ENCODE measurements around the gene VSIG10.
A peak's percentile ranks its signal among the peaks of the same experiment; 100 is the strongest.
"Not testable (repeated sequence)": the region's sequence is repeated elsewhere in the genome, so short reads cannot be mapped to it uniquely, and the experiment has no call there.

VSIG10 gene

DNA sequence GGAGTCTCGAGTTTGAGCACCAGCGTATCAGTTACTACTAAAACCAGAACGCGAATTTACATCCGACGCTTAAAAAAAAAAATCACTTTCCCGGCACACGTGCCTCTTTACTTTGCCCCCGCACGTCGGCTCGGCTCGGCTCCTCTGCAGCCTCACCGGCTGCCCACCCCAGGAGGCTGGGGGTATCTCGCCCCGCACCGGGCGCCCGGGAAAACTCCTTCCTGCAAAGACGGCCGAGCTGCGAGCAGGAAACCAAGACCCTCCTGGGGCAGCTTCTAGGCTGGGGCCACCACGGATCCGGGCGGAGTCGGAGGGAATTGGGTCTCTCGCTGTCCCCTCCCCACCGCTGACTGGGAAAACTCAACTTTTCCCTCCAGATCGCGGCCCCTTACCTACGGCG is 610 bp downstream of the VSIG10 start:
- DNase-seq, result peak; percentile 76

DNA sequence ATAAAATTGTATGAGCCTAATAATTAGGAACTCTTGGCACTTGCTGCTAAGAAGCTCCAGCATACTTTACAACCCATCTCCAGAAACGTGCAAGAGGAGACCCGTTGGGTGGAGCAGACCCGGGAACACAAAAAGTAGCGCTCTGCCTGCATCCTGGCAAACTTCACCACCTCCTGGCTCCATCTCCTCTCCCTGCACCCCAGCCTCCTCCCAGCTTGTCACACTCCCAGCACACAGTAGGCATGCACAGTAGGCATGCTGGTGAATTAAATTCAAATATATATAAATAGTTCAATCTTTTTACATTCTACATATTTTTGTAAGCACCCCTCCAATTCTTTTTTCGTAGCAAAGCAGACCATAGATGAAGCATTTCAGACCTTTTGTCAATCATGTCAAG is 1.2 kb downstream of the VSIG10 start:
- DNase-seq, result no peak

DNA sequence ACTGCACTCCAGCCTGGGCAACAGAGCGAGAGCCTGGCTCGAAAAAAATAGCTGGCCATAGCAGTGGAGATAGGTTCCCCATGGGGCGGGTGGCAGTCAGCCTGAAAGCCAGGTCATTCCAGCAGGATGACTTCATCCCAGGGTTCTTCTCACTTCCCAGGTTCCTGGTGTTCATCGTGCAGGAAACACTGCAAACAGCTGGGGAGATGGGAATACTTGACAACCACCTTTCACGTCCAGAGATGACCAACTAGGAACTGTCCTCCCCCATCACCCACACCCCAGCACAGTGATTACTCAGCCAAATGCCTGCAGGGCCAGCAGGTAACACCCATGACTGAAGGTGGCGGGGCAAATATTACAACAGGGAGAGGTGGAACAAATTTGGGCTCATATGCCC is 1.7 kb downstream of the VSIG10 start:
- DNase-seq, result peak; percentile 93

DNA sequence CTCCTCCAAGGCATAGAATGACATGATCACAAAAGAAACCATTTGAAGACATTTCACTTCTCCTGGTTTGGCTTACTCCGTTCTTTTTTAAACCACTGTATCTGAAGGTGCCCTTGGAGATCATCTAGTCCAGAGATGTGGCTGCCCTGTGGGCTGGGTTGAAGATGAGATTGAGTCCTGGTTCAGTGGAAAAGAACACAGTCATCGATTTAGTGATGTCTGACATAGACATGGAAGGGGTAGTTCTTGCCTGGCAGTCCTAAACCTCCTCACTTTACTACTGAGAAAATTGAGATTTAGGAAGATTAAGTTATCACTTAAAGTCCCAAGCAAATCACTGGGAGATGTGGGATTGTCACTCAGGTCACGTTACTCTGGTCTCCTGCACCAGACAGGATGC is 2.8 kb downstream of the VSIG10 start:
- no peak for DNase-seq

DNA sequence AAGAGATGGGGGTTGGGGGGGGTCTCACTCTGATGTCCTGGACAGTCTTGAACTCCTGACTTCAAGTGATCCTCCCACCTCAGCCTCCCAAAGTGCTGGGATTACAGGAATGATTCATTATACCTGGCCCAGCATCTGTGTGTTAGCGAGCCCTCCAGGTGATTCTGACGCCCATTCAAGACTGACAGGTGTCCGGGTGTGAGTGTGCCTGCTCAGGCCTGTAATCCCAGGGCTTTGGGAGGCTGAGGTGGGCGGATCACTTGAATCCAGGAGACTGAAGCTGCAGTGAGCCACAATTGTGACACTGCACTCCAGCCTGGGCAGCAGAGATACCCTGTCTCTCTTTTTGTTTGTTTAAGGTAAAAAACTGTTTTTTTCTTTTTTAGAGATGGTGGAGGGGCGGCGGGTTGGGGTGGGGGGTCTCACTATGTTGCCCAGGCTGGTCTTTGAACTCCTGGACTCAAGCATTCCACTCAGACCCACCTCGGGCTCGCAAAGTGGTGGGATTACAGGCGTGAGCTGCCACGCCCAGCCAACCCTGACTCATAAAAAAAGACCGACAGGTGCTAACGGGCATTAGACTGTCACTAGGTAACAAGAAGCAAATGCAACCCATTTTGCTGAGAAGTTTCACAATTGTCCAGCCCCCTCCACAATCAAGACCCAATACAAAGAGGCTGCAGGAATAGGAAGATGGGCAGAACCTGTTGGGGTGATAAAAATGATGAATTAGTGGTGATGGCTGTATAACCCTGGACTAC is 4.7 kb downstream of the VSIG10 start:
- DNase-seq, result no peak

DNA sequence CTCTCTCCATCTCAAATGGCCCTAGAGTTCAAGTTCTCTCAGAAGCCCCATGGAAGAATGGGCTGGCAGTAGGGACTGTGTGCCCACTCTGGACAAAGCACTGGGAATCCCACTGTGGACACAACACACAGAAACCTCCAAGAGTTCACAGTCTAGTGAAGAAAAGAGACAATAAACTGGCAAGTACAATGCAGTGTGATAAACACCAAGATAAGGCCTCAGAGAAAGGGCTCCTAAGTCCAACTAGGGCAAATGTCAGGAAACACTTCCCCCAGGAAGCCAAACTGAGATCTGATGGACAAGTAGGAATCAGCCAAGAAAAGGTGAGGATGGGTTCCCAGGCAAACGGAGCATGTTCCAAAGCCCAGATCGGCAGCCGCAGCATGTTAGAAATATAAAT is 5.4 kb downstream of the VSIG10 start:
- no peak for DNase-seq

DNA sequence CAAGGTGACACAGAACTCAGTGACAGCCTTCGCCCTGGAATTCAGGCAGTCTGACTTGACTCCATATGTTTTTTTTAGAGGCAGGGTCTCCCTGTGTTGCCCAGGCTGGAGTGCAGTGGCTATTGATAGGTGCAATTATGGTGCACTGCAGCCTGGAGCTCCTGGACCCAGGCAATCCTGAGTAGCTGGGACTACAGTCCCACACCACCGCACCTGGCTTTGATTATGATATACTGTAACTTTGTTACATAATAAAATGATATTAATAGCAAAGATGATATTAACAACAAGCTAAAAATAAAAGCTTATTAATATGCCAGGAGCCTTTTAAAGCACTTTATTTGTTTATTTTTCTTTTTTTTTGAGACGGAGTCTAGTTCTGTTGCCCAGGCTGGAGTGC is 9.8 kb downstream of the VSIG10 start:
- no peak for DNase-seq

DNA sequence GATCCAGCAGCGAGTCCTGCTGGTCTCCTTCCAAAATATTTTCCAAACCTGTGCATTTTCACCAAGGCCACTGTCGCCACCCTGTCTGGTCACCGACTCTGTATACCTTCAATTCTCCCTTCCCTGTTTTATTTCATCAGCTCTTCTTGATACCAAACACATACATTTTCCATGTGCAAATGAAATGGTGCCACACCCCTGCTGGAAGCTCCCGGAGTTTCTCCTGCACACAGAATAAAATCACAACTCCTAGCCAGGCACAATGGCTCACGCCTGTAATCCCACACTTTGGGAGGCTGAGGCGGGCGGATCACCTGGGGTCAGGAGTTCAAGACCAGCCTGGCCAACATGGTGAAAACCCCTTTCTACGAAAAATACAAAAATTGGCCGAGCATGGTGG is 14.0 kb downstream of the VSIG10 start:
- no peak for DNase-seq

DNA sequence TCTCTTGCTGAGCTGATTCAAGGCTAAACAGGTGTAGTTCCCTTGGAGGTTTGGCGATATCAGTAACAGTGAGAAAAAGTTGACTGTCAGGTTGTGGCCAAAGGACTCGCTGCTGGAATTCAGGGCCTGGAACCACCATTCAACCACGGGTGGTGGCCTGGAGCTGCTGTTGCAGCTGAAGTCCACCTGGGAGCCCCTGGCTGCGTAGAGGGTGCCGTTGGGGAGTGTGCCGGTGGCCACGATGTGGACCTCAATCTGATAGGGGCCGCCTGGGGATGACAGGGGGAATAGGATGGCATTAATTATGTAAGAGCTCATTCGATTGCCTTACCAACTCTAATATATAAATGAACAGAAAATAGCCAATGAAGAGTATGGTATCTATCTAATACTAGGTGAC is 21.6 kb downstream of the VSIG10 start:
- no peak for DNase-seq

DNA sequence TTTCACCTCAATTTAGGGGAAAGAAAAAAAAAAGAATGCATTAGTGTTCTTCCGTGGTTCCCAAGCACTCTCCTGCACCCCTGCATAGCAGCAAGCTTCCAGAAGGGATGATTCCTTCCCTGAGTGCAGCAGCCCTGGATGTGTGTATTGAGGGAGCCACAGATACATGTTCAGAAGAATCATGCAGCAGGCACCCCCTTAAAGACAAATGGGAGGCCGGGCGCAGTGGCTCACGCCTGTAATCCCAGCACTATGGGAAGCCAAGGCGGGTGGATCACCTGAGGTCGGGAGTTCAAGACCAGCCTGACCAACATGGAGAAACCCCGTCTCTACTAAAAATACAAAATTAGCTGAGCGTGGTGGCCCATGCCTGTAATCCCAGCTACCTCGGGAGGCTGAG is 22.3 kb downstream of the VSIG10 start:
- not testable (repeated sequence) for DNase-seq

DNA sequence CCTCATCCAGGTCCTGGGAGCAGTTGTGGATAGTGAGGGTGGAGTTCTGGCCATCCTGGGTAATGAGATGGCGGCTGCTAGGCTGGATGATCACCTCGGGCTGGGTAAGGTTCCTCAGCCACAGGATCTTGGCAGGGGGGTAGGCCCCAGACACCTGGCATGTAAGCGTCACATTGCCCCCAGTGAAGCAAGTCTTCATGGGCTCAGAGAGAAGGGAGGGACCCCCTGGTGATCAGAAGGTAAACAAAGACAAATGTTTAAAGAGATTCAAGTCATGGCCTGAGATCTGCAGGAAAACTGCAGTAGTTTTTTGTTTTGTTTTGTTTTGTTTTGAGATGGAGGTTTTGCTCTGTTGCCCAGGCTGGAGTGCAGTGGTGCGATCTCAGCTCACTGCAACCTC is 30.0 kb downstream of the VSIG10 start:
- no peak for DNase-seq

DNA sequence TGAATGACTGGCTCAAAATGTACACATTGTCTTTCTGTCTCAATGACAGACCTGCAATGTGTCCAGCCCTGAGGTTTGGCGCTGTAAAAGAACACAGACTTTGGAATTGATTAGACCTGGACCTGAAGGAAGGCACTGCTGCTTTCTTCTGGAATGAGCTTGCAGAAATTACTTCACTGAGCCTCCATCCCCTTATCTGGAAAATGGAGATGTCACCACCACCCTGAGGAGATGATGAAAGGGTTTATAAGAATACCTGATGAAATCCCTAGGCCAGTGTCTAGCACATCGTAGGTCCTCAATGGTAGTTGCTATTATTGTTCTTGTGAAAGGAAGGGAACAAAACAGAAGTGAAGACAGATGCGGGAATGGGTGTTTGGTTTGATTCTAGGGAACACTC is 33.2 kb downstream of the VSIG10 start:
- no peak for DNase-seq

DNA sequence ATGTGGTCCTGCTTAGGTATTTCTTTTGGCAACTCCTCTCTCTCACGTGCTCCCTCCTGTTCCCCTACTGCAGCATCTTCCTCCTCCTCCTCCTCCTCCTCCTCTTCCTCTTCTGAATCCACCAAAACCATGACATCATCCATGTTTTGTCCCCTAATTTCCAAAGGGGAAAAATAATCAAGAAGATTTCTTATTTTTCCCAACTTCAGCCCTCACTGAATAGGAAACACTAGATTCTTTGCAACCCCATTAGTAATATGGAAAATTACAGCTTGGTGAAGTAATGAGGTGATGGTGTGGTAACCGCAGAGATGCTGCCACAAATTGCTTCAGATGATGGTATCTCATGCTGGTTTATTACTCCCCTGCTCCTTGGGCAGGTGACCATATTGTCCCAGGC is 35.4 kb downstream of the VSIG10 start:
- no peak for DNase-seq

DNA sequence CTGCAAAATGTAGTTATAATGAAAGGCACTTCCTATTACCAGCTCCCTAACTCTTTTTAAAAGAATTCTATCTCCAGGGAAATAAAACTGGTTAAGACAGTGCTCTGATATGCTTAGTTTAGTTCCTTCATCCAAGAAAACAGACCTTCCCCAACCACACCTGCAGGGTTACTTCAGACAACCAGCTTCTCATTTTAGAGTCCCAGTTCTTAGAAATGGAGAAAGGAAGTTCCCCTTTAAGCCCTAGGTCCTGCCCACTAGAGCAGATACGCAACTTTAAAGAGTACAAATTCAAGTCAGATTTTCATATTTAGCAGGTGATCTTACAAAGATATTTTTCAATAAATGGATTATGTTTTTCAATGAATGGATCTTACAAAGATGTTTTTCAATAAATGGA is 38.4 kb downstream of the VSIG10 start:
- DNase-seq, result no peak

DNA sequence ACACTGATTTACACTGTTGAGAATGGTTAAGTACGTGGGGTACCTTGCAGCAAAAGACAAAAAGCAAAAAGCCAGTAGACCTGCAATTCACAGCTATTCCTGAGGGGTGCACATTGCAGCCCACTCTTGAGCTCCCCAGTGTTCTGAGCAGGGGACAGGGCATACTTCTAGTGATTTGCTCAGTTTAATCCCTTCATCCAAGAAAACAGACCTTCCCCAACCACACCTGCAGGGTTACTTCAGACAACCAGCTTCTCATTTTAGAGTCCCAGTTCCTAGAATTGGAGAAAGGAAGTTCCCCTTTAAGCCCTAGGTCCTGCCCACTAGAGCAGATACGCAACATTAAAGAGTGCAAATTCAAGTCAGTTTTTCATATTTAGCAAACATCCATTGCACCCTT is 39.2 kb downstream of the VSIG10 start:
- DNase-seq, result no peak

DNA sequence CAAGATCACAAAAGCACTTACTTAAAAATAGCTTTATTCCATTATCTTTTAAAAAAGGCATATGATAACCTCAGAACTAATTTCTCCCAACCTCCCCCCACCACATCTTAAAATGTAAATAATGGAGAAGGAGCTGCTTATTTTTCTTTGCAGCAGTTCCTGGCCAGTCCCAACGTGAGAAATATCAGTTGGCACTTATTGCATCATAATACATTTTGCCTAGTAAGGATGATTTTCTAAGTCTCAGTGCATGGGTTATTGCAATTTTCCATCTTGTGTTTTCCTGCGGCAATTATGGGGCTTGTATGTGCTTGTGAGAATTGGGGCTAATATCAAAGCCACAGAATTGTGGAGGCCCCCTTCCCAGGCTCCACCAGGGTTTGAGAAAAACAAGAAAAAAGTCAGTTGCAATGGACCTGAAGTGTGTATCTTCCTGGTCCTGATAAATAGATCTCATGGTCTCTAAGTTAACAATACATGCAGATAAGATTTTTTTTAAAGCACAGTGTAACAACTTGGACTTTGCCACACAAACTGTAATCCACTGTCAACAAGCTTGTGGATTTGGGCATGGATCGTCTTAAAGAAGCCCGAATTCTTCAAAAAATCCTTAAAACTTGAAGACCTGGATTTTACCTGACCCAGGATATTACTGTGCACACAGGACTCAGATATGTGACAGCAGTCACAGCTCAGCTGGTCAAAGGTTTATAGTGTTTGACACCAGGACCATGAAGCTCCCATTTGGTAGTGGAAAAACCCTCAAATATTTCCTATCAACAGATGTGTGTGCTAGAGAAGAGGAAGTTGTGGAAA is 40.0 kb downstream of the VSIG10 start:
- DNase-seq, result no peak

DNA sequence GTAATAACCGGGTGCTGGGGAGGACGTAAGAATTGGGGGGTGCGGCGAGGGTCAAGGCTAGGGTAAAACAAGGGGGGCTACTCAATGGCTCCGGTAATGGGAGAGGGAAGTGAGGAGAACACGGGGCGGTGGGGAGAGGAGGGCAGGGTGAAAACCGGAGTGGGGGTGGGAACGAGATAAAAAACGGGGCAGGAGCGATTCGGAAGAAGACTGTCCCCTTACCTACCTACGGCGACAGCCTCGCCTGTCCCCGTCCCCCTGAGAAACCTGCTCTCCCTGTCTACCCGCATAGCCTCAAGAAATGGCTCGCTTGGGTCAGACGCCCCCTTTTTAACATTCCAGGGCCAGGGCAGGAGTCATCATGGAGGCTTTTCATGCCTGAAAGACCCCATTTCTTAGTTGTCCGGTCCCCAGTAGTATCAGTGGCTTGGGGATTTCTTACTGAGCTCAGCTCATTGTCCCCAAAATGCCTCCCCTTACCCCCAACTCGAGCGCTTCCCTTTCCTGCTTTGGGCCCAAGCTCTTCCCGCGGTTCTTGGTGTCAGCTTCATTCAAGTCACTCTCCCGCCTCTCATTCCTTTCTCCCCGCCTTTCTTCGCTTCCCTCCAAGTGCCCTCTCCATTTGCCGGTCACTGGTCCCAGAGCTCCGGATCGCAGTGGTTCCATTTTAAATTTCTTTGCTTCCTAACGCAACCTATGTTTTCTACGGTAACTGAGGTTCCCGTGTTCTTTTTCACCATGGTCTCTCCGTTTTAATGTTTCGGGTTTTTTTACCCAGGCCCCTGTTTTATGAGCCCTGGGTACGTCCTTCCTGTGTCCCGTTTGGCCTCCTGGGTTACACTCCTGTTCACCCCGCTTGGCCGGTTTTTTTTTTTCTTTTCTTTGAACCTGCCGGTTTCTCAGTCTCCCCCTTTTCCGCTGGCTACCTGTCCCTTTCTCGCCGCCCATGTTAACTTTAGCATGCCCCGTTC is 41.7 kb downstream of the VSIG10 start:
- DNase-seq, result peak; percentile 88

DNA sequence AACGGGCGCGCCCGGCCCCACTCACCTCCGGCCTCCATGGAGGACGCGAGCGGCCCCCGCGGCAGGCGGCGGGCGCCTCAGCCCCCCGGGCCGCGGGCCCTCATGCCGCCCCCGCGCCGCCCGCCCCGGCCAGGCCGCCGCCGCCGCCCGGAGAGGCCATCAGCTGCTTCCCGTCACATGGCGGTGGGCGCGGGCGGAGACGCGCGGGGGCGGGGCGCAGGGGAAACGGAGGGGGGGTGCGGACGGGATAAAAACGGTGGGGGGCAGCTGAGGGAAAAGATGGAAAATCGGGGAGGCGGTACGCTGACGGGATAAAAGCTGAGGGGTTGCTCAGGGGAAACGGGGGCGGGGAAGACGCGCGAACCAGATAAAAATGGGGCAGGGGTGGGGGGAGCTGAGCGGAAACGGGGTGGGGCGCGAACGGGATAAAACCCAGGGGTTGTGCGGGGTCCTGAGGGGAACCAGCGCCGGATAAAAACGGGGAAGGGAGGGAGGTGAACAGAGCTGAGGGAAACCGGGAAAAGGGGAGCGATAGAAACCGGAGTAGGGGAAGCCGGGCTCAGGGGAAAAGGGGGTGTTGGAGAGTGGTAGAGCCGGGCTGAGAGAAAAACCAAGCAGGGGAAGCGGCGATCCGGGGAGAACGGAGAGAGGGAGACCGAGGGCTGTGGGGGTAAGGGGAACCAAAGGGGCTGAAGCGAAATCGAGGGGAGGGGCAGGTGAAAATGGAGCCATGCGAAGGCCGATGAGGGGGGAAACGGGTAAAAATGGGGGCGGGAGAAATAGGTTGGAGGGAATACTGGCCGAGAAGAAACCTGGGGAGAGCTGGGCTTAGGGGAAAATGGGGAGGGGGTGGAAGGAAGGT is 42.6 kb downstream of the VSIG10 start, which contains the start of gene WSB2:
TSS of gene WSB2 (minus strand) at position 169 of the 862 bp plus-strand sequence. CDS start at position 38, 131 bp downstream.
- peak; percentile 76 for DNase-seq

DNA sequence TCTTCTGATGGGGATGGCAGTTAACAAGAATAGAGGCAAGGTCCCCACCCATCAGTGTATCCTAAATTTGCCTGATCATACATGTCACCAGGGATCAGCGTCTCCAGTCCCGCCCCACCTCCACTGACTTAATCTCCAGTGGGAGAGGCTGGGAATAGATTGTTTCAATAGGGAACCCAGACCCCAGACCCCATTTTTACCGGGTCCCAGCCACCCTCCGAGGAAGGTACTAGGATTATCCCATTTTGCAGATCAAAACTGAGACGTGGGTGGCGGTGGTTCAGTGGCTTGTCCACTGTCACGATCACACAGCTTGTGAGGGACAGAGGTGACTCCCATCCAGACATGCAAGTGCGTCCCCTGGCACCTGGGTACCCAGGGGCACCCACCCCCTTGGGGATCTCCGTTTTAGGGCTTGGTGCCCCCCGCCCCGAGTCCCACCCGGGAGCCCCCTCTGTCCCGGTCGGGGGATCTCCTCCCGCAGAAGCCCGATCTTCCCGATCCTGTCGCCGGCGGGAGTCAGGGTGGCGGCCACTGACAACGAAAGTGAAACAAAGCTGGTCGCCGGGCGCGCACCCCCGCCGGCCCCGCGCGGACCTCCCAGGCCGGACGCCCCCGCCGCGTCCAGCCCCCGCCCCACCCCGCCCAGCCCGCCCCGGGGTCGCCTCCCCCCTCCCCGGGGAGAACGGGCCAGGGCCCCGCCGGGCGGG is 43.4 kb downstream of the VSIG10 start:
- peak; percentile 69 for DNase-seq

DNA sequence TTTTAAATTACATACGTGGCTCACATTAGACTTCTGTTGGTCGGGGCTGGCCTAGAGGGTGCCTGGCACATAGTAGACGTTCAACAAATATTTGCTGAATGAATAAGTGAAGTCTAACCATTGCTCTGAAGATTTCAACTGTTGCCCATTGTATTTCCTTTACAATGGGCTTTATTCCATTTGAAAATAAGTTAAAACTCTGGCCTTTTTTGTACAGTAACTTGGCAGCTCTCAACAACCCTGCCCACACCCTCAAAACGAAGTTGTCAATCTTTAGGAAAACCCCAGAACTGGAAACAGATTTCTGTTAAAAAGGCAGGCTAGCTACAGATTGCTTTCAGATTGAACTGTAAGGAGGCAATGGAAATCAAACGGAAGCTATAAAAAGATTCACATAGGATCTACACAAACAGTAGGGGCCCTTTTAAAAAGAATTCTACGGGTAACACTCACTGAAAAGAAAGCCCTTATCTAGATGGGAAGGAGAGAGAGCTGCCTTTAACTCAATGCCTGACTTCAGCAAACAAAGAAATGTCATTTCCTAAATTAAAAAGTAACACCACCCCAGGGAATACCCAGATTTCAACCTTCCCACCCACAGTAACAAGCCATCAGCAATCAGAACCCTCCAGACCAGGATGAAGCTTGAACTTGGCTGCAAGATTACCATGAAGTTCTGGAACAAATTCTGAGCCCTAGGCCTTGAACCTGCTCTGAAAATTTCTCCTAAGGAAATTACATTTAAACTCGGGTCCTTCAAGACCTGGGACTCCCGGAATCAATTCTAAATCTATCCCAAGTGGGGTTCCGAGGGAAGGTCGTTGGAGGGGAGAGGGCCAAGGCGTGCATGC is 44.2 kb downstream of the VSIG10 start:
- DNase-seq, result no peak
